Glutamatergic neuron (in vitro differentiated cells): Measurements from ENCODE around the gene DNAJA3. TPM values are rescaled to one million over a fixed set of nuclear protein-coding genes. Genes with fewer than 3 reads are reported as not detected.

Experiments
- DNase-seq: peaks from one replicate; pipeline ENCODE4 v3.0.0; 2022
- H3K27ac Mint-ChIP-seq: one replicate; pipeline ENCODE4 v1.8.0; 2020; ENCODE audit warnings: mild to moderate bottlenecking, mixed read lengths, inconsistent platforms; ENCODE audit not compliant: unreplicated experiment
- H3K27me3 Mint-ChIP-seq: one replicate; pipeline ENCODE4 v1.8.0; 2020; ENCODE audit warnings: mild to moderate bottlenecking, moderate library complexity, mixed read lengths, inconsistent platforms; ENCODE audit not compliant: unreplicated experiment
- H3K36me3 Mint-ChIP-seq: one replicate; pipeline ENCODE4 v1.8.0; 2020; ENCODE audit warnings: mild to moderate bottlenecking, mixed read lengths, inconsistent platforms; ENCODE audit not compliant: unreplicated experiment
- H3K4me1 Mint-ChIP-seq: one replicate; pipeline ENCODE4 v1.8.0; 2020; ENCODE audit warnings: mild to moderate bottlenecking, low read depth, mixed read lengths, inconsistent platforms; ENCODE audit not compliant: unreplicated experiment
- H3K4me3 Mint-ChIP-seq: one replicate; pipeline ENCODE4 v1.8.0; 2020; ENCODE audit warnings: mild to moderate bottlenecking, mixed read lengths, inconsistent platforms; ENCODE audit not compliant: unreplicated experiment
- H3K9me3 Mint-ChIP-seq: one replicate; pipeline ENCODE4 v1.8.0; 2020; ENCODE audit warnings: mild to moderate bottlenecking, moderate library complexity, mixed read lengths, inconsistent platforms; ENCODE audit not compliant: unreplicated experiment
- total RNA-seq: library from RNA; stranded (reverse); fragmentation: NEBNext Ultra II Directional; extraction: Animal tissue kit (Norgen Biotek cat#: 25700); gene quantifications from one replicate; pipeline ENCODE4 v1.2.1, GENCODE V29; 2021; ENCODE audit not compliant: unreplicated experiment
- TF ChIP-seq, protein P1 (sequence below): fragments of 200-600 bp; sonication (generic); IDR thresholded peaks from one replicate; pipeline ENCODE4 v1.5.0; 2021; ENCODE audit not compliant: partially characterized antibody, unreplicated experiment

The DNAJA3 gene
- total RNA-seq, 1 donor from 2014 or later, result 32.6 TPM

DNA sequence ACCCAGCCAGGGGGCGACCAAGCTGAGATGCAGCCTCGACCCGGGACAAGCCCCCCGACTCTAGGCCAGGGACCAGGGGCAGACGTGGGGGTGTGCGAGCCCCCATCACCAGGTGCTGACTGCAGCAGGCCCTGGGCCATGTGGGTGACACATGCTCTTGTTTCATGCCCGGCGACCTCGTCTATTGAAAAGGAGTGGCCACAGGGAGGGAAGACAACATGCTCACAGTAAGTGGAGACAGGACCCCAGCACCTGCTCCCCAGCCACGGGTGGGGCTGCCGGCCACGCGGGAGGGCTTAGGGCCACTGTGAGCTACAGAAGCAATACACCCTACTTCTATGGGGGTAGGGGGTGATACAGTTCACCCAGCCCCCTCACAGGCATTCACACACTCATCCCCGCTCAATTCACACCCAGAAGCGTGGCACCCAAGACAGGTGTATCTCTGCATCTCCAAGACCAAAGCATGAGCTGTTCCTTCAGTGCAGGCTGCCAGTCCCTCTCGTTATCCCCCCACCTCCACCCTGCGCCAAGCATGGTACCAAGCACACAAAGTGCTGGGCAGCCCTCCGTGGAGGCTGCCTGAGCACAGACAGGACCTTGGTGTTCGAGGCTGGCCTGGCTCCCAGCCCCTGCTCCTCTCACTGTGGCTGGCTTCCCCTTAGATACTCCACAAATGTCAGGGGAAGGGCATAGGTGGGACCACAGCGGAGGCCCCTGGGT is 40.4 kb upstream of the DNAJA3 start:
- TF ChIP-seq, protein P1, sequence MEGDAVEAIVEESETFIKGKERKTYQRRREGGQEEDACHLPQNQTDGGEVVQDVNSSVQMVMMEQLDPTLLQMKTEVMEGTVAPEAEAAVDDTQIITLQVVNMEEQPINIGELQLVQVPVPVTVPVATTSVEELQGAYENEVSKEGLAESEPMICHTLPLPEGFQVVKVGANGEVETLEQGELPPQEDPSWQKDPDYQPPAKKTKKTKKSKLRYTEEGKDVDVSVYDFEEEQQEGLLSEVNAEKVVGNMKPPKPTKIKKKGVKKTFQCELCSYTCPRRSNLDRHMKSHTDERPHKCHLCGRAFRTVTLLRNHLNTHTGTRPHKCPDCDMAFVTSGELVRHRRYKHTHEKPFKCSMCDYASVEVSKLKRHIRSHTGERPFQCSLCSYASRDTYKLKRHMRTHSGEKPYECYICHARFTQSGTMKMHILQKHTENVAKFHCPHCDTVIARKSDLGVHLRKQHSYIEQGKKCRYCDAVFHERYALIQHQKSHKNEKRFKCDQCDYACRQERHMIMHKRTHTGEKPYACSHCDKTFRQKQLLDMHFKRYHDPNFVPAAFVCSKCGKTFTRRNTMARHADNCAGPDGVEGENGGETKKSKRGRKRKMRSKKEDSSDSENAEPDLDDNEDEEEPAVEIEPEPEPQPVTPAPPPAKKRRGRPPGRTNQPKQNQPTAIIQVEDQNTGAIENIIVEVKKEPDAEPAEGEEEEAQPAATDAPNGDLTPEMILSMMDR, result no peak
- peaks cover 7% of the 10 kb centered on the region for H3K4me1 Mint-ChIP-seq
- no peaks in the 10 kb centered on the region for H3K36me3 Mint-ChIP-seq
- DNase-seq, result no peak
- H3K27ac Mint-ChIP-seq, result no peak overlapping the region
- no peak overlapping the region for H3K4me3 Mint-ChIP-seq
- H3K9me3 Mint-ChIP-seq, result peaks cover 9% of the 10 kb centered on the region
- H3K27me3 Mint-ChIP-seq, result peaks cover 14% of the 10 kb centered on the region

DNA sequence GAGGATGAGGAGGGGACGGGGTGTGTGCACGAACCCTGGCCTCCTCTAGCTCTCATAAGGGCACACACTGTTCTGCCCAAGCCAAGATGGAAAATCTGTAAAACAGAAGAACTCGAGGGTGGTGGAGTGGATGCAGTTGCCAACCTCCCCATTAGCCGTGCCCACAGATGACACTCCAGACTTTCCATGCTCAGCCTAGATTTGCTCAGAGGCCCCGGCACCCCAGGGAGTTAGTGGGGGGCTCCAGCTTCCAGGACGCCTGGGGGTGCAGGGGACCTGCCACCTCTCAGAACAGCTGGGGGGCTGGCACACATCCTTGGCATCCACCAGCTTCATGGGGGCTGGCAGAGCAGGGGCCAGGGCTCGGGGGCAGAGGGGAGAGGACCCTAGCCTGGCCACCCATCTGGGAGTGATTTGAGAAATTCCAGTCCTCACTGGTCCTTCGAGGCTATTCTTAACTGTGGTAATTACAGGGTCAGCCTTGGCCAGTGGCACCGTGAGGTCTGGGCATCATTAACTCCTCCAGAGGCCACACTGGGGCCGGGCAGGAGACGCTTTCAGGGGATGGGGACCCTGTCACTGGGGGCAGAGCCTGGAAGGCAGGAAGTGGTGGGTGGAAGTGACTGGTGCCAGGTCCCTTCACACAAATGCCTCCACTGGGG is 39.7 kb upstream of the DNAJA3 start:
- H3K27me3 Mint-ChIP-seq, result peaks cover 14% of the 10 kb centered on the region
- H3K27ac Mint-ChIP-seq, result no peak overlapping the region
- no peak overlapping the region for H3K4me3 Mint-ChIP-seq
- TF ChIP-seq, protein P1, result no peak
- peaks cover 7% of the 10 kb centered on the region for H3K4me1 Mint-ChIP-seq
- peaks cover 9% of the 10 kb centered on the region for H3K9me3 Mint-ChIP-seq
- DNase-seq, result peak; percentile 12
- no peaks in the 10 kb centered on the region for H3K36me3 Mint-ChIP-seq

DNA sequence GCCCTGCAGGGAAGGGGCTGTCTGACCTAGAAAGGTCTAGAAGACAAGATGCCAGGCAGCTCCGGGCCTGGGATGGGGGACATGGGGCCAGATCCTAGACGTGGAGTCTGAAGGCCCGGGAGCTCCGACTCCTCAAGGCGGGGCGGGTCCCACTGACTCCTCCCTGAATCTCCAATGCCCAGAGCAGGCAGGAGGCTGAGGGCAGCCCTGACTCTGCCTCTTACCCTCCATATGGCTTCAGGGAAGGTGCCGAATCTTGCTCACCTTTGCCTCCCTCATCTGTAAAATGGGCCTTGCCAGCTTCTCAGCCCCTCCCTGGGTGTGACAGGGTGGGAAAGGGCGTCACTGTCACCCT is 39.2 kb upstream of the DNAJA3 start:
- Mint-ChIP-seq H3K27me3 (peaks cover 14% of the 10 kb centered on the region), H3K36me3 (no peaks in the 10 kb centered on the region), H3K4me1 (peaks cover 7% of the 10 kb centered on the region), H3K9me3 (peaks cover 9% of the 10 kb centered on the region), H3K4me3 (no peak overlapping the region), H3K27ac (no peak overlapping the region)
- TF ChIP-seq, protein P1, result no peak
- no peak for DNase-seq

DNA sequence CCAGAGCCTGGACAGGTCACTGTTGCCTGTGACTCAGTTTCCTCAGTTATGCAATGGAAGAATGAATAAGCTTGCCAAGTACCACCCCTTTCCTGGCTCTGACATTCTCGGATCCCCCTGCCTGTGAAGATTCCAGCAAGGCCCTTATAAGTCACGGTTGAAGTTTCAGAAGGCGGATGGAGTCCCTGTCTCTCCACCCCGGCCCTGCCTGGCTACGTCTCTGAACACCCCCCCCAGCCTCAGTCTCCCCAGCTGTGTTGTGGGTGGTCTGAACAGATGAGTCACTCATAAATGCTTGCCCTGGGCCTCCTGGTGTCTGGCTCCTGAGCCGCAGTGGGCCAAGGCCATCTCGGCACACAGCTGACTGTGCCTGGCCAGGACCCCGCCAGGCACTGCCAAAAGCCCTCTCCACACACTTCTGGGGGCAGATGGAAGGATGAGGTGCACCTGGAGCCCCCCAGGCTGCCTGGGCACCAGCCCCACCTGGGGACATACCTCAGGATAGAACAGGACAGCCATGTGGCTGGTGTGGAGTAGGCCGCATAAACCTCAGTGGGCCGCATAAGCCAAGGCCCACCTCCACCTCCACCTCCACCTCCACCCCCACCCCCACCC is 38.6 kb upstream of the DNAJA3 start:
- Mint-ChIP-seq H3K36me3 (no peaks in the 10 kb centered on the region), H3K9me3 (peaks cover 9% of the 10 kb centered on the region), H3K27me3 (peaks cover 14% of the 10 kb centered on the region), H3K4me3 (no peak overlapping the region), H3K27ac (no peak overlapping the region), H3K4me1 (peaks cover 7% of the 10 kb centered on the region)
- TF ChIP-seq, protein P1, result no peak
- no peak for DNase-seq

DNA sequence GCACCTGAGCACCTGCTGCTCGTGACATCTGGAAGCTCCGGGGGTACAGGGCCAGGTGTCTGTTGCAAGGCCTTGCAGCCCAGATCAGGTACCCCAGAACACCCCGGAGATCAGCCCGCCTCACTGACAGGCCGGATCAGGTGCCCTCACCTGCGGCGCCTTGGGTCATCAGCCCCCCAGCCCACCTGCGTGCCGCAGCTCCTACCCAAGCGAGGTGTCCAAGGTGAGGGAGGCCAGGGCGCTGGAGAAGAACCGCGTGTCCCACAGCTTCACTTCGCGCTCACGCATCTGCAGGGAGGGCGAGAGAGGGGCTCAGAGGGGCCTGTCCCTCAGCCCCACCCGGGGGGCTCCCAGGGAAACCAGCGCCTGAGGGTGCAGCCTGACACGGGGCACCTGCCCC is 37.9 kb upstream of the DNAJA3 start:
- Mint-ChIP-seq H3K9me3 (peaks cover 9% of the 10 kb centered on the region), H3K4me3 (no peak overlapping the region), H3K27me3 (peaks cover 14% of the 10 kb centered on the region), H3K27ac (no peak overlapping the region), H3K36me3 (no peaks in the 10 kb centered on the region), H3K4me1 (peaks cover 7% of the 10 kb centered on the region)
- TF ChIP-seq, protein P1, result no peak
- no peak for DNase-seq
